ENCODE measurements around the gene TMEM11. TPM values are rescaled to one million over a fixed set of nuclear protein-coding genes. Genes with fewer than 3 reads are reported as not detected.
"Not testable (repeated sequence)": the region's sequence is repeated elsewhere in the genome, so short reads cannot be mapped to it uniquely, and the experiment has no call there.

The TMEM11 gene
- polyA plus RNA-seq, 2 of the 4 experiments (the other 2 are of a cell fraction), result 57.7 to 61.0 TPM

GRCh38 chr17:21193031-21193430 lies 20.9 kb downstream of the TMEM11 start:
- no peak overlapping the region for H3K27ac ChIP-seq
- CTCF ChIA-PET, result interaction anchor here (0.7 to 3.2 kb wide), 6 partner anchors 15 to 133 kb away, joined by 3 to 10 read pairs (median 6); partner anchors contain the start of gene TMEM11
- DNase-seq (ENCODE audit: low read depth in 1 of 2, low spot score in 1 of 2) (no peak), FAIRE-seq (no peak), ATAC-seq (no peak)
- no peaks in the 10 kb centered on the region for H3K4me1 ChIP-seq
- no peaks in the 10 kb centered on the region for H3K9me3 ChIP-seq
- TF ChIP-seq MAZ (IDR thresholded peaks at IDR 0.05; ENCODE audit: borderline replicate concordance, low read depth, low read length) (no peak), FOXS1 (CRISPR knock-in tag; IDR thresholded peaks at IDR 0.05) (no peak), MAFK (IDR thresholded peaks at IDR 0.05; ENCODE audit: partially characterized antibody) (no peak), ZC3H11A (IDR thresholded peaks at IDR 0.05) (no peak), CEBPB (IDR thresholded peaks at IDR 0.05) (no peak), ELK1 (IDR thresholded peaks at IDR 0.05; ENCODE audit: low read depth, low read length) (no peak), POLR2AphosphoS2 (conservative IDR thresholded peaks at IDR 0.05; ENCODE audit: low read length) (no peak), ZSCAN20 (CRISPR knock-in tag; IDR thresholded peaks at IDR 0.05) (no peak), SMC3 (IDR thresholded peaks at IDR 0.05) (no peak), RFX5 (IDR thresholded peaks at IDR 0.05) (no peak)
- WGBS (ENCODE audit: missing lambda C conversion rate), result 79% methylated on average over 5 of the region's 5 CpGs
- H3K4me2 ChIP-seq, result no peak overlapping the region
- H3K4me3 ChIP-seq, result no peak overlapping the region
- POLR2A ChIA-PET, result no interaction called here

GRCh38 chr17:21192414-21192813 lies 21.5 kb downstream of the TMEM11 start:
- POLR2A ChIA-PET, result interaction anchor here (0.6 kb wide), 1 partner anchor 12 kb away, joined by 4 read pairs; no protein-coding TSS in a partner anchor
- FAIRE-seq; H3K27ac ChIP-seq; H3K9me3 ChIP-seq; H3K4me3 ChIP-seq; H3K4me2 ChIP-seq; DNase-seq (ENCODE audit: low read depth in 1 of 2, low spot score in 1 of 2); ATAC-seq; H3K4me1 ChIP-seq: not testable (repeated sequence)
- CTCF ChIA-PET, result interaction anchor here (0.7 to 3.2 kb wide), 6 partner anchors 15 to 132 kb away, joined by 3 to 10 read pairs (median 6); partner anchors contain the start of gene TMEM11
- 91% methylated on average over 7 of the region's 7 CpGs for WGBS (ENCODE audit: missing lambda C conversion rate)

- Histone ChIP-seq H3K4me1 (no peaks in the 10 kb centered on the region), H3K9me3 (no peaks in the 10 kb centered on the region), H3K27ac (no peak overlapping the region), H3K4me2 (no peak overlapping the region), H3K4me3 (no peak overlapping the region)
- TF ChIP-seq POLR2A (IDR thresholded peaks at IDR 0.05; ENCODE audit: low read length) (no peak), MAZ (IDR thresholded peaks at IDR 0.05; ENCODE audit: borderline replicate concordance, low read depth, low read length) (no peak), ZSCAN20 (CRISPR knock-in tag; IDR thresholded peaks at IDR 0.05) (no peak), RCOR1 (IDR thresholded peaks at IDR 0.05; ENCODE audit: low read depth, low read length) (no peak), TP53 (CRISPR knock-in tag; IDR thresholded peaks at IDR 0.05) (no peak), ESRRA (IDR thresholded peaks at IDR 0.05; ENCODE audit: borderline replicate concordance, low read length) (no peak), USF2 (IDR thresholded peaks at IDR 0.05) (no peak), CTCF (IDR thresholded peaks at IDR 0.05) (no peak)
- WGBS (ENCODE audit: missing lambda C conversion rate), result 97% methylated on average over 2 of the region's 2 CpGs
- FAIRE-seq (no peak), ATAC-seq (no peak), DNase-seq (ENCODE audit: low read depth in 1 of 2, low spot score in 1 of 2) (no peak)
- ChIA-PET POLR2A (interaction anchor here (0.6 kb wide), 1 partner anchor 72 kb away, joined by 3 read pairs; no protein-coding TSS in a partner anchor), CTCF (interaction anchor here (1.6 to 3.2 kb wide), 3 partner anchors 16 to 324 kb away, joined by 3 to 10 read pairs (median 6); no protein-coding TSS in a partner anchor)
Observed at GRCh38 chr17:21191698-21192097, 22.3 kb downstream of the TMEM11 start.

- Histone ChIP-seq H3K4me1 (no peaks in the 10 kb centered on the region), H3K9me3 (no peaks in the 10 kb centered on the region), H3K4me2 (no peak overlapping the region), H3K27ac (no peak overlapping the region), H3K4me3 (no peak overlapping the region)
- DNase-seq (ENCODE audit: low read depth in 1 of 2, low spot score in 1 of 2) (no peak), ATAC-seq (no peak), FAIRE-seq (no peak)
- ChIA-PET POLR2A (interaction anchor here (0.6 kb wide), 1 partner anchor 47 kb away, joined by 8 read pairs; no protein-coding TSS in a partner anchor), CTCF (interaction anchor here (0.9 to 2.2 kb wide), 7 partner anchors 9 to 71 kb away, joined by 3 to 12 read pairs (median 3); no protein-coding TSS in a partner anchor)
- 91% methylated on average over 6 of the region's 6 CpGs for WGBS (ENCODE audit: missing lambda C conversion rate)
- TF ChIP-seq POLR2A (IDR thresholded peaks at IDR 0.05; ENCODE audit: low read length) (no peak), EHF (CRISPR knock-in tag; IDR thresholded peaks at IDR 0.05) (no peak), MYC (IDR thresholded peaks at IDR 0.05; ENCODE audit: borderline replicate concordance, low read length) (no peak), FOXS1 (CRISPR knock-in tag; IDR thresholded peaks at IDR 0.05) (no peak), NR3C1 (IDR thresholded peaks at IDR 0.05) (no peak), JUNB (IDR thresholded peaks at IDR 0.05) (no peak), POLR2AphosphoS2 (conservative IDR thresholded peaks at IDR 0.05; ENCODE audit: low read length) (no peak), FOSL2 (IDR thresholded peaks at IDR 0.05) (no peak), FOSL2 (CRISPR knock-in tag; IDR thresholded peaks at IDR 0.05) (no peak), ZFP36 (IDR thresholded peaks at IDR 0.05; ENCODE audit: borderline replicate concordance, partially characterized antibody) (no peak), SREBF2 (IDR thresholded peaks at IDR 0.05) (no peak), CTCF (IDR thresholded peaks at IDR 0.05) (no peak), HOXB5 (CRISPR knock-in tag; IDR thresholded peaks at IDR 0.05) (no peak)
Observed at GRCh38 chr17:21190078-21190477, 23.9 kb downstream of the TMEM11 start.

Data from A549 (cell line).